ENCODE data around the gene GHDC.
A peak's percentile ranks its signal among the peaks of the same experiment; 100 is the strongest.

GHDC gene

DNA sequence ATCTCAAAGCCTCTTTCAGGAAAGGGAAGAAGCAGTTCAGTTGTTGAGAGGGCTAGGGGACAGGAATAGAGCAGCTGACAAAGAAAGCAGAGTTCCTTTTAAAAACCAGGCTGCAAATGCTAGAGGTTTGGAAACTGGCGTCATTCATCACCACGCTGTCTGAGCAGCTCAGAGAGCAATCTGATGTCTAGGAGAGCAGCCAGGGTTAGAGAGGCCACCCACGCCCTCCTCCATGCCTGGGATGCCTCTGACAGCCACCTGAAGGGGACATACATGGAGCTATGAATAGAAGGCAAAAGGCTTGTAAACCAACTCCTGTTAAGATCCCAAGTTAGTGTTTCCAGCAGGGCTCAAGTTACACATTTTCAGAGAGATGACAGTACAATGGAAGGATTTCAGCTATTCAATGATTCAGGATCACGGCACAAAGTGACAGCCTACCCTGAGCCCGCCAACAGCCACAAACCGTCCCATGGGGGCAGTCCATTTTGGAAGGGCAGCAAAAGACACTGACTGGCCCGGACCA, 51.9 kb downstream of the GHDC start:
- TF ChIP-seq TEAD4 (IDR thresholded peaks at IDR 0.05) (peak; percentile 40; the same call in 1 of the 2 replicates), RAD21 (IDR thresholded peaks at IDR 0.05; ENCODE audit: low read depth) (no peak), EGR1 (IDR thresholded peaks at IDR 0.05) (peak; percentile 30; the same call in 1 of the 2 replicates)

DNA sequence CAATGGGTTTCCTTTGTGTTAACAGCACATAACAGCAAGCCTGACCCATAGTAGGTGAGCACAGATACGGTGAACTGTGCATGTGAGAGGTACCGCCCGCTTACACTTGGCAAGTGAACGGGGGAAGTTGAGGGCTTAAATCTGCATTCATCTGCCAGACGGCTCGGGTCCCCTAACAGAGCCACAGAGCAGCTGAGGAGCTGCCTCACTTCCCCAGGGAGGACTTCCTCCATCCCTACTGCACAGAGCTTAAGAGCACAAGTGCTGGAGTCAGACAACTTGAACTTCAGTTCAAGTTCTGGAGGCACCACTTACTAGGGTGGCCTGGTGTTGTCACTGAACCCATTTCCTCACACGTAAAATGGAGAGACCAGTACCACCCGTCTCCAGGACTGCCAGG, 52.9 kb downstream of the GHDC start:
- TF ChIP-seq, protein P1, sequence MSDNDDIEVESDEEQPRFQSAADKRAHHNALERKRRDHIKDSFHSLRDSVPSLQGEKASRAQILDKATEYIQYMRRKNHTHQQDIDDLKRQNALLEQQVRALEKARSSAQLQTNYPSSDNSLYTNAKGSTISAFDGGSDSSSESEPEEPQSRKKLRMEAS (IDR thresholded peaks at IDR 0.05): no peak
- TF ChIP-seq CREB1 (IDR thresholded peaks at IDR 0.05; ENCODE audit: low read depth) (no peak), ZBTB7A (IDR thresholded peaks at IDR 0.05; ENCODE audit: low read depth) (no peak), TAF1 (IDR thresholded peaks at IDR 0.05; ENCODE audit: low read depth) (no peak), FOXM1 (IDR thresholded peaks at IDR 0.05; ENCODE audit: borderline replicate concordance, low read depth) (no peak), RAD21 (IDR thresholded peaks at IDR 0.05; ENCODE audit: low read depth) (no peak)
- TF ChIP-seq, protein P2, sequence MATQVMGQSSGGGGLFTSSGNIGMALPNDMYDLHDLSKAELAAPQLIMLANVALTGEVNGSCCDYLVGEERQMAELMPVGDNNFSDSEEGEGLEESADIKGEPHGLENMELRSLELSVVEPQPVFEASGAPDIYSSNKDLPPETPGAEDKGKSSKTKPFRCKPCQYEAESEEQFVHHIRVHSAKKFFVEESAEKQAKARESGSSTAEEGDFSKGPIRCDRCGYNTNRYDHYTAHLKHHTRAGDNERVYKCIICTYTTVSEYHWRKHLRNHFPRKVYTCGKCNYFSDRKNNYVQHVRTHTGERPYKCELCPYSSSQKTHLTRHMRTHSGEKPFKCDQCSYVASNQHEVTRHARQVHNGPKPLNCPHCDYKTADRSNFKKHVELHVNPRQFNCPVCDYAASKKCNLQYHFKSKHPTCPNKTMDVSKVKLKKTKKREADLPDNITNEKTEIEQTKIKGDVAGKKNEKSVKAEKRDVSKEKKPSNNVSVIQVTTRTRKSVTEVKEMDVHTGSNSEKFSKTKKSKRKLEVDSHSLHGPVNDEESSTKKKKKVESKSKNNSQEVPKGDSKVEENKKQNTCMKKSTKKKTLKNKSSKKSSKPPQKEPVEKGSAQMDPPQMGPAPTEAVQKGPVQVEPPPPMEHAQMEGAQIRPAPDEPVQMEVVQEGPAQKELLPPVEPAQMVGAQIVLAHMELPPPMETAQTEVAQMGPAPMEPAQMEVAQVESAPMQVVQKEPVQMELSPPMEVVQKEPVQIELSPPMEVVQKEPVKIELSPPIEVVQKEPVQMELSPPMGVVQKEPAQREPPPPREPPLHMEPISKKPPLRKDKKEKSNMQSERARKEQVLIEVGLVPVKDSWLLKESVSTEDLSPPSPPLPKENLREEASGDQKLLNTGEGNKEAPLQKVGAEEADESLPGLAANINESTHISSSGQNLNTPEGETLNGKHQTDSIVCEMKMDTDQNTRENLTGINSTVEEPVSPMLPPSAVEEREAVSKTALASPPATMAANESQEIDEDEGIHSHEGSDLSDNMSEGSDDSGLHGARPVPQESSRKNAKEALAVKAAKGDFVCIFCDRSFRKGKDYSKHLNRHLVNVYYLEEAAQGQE (IDR thresholded peaks at IDR 0.05; ENCODE audit: low read depth): no peak

DNA sequence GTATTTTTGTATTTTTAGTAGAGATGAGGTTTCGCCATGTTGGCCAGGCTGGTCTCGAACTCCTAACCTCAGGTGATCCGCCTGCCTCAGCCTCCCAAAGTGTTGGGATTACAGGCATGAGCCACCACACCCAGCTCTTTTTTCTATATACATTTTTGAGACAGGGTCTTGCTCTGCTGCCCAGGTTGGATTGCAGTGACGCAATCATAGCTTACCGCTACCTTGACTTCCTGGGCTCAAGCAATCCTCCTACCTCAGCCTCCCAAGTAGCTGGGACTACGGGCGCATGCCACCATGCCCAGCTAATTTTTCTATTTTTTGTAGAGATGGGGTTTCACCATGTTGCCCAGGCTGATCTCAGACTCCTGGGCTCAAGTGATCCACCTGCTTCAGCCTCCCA, 53.6 kb downstream of the GHDC start:
- peak; percentile 10; the same call in 1 of the 2 replicates for TF ChIP-seq CEBPB (IDR thresholded peaks at IDR 0.05)

Data from Ishikawa (cell line).